ENCODE results near the gene IL17D.
"Not testable (repeated sequence)": the region's sequence is repeated elsewhere in the genome, so short reads cannot be mapped to it uniquely, and the experiment has no call there.

IL17D gene

DNA sequence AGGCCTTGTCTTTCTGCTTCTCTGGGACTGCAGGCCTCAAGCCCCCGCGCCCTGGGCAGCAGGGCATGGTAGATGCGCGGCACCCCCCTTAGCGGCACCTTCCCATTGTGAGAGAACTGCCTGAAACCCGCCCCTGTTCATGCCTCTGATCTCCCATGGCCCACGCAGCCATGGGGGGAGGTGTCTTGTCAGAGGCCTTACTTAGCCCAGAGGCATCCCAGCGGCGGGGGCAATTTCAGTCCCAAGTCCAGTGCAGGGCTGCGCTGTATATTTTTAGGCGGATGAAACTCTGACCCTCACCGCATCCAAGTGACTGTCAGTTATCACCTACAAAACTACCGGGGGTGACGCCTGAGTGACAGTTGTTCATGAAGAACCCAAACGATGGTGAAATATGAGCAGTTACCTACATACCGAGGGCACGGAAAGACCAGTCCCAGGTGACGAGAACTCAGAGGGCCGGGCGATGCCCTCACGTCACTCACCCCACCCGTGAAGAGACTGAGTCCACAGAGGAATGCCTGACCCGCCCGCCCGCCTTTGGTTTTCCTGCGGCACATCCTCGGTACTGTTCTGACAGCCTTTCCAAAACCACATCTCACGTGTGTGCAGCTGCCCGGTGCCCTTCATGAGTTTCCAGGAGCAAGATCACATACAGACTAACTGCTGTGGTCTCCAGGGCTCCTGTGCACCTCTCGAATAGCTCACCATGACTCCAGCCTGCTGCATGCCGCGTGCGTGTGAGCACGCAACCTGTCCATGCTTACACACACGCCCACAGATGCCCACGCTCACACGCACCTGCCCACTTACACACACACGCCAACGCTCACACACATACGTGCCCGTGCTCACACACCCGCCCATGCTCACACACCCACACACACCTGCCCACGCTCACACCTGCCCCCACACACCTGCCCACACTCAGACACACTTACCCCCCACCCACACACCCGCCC is 14.4 kb downstream of the IL17D start:
- no peak for DNase-seq (ENCODE audit: low read depth in 2 of 3, low spot score in 2 of 3)

DNA sequence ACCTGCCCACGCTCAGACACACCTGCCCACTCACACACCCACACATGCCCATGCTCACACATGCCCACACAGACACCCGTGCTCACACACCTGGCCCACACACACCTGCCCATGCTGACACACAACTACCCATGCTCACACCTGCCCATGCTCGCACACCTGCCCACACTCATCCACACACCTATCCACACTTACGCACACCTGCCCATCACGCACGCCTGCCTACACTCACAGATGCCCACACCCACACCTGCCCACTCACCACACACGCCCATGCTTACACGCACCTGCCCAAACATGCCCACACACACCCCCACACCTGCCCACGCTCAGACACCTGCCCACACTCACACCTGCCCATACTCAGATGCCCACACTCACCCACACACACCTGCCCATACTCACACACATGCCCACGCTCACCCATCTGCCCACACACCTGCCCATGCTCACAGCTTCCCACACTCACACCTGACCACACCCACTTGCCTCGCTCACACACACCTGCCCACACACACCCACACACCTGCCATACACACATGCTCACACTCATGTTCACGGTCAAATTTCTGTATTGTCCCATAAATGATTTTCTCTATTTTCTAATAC is 15.6 kb downstream of the IL17D start:
- DNase-seq (ENCODE audit: low read depth in 2 of 3, low spot score in 2 of 3): no peak

DNA sequence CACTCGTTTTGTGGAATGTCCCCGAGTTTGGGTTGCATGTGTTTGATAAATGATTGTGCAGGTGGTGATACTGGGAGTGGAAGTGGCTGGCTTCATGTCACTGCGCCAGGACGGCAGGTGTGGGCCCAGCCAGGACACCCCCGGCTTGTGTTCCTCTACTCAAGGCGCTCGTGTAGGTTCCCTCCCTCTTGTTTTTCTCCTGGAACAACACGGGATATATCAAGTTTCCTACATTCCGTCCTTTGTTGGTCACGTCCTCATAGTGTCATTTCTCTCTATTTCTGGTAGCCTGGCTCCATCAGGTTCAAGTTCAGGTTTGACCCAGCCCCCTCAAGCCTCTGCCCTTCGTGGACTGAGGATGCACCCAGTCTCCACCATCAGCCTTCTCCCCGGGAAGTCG is 16.3 kb downstream of the IL17D start:
- no peak for DNase-seq (ENCODE audit: low read depth in 2 of 3, low spot score in 2 of 3)

DNA sequence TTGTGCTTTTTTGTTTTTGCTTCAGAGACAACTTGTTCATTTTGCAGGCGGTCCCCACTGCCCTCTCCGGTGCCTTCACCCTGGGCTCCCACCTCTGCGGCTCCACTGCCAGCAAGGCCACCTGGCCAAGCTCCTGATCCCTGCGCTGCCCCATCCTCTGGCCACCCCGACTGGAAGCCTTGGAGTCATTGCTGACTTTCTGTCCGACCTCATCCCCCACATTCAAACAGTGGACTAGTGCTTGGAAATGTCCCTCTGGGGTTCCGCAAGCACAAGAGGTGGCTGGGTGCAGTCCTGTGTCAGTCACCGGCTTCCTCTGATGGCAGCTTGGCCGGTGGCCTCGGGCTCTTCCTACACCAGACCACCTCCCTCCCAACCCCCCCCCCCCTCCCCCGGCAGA is 17.0 kb downstream of the IL17D start:
- no peak for DNase-seq (ENCODE audit: low read depth in 2 of 3, low spot score in 2 of 3)

DNA sequence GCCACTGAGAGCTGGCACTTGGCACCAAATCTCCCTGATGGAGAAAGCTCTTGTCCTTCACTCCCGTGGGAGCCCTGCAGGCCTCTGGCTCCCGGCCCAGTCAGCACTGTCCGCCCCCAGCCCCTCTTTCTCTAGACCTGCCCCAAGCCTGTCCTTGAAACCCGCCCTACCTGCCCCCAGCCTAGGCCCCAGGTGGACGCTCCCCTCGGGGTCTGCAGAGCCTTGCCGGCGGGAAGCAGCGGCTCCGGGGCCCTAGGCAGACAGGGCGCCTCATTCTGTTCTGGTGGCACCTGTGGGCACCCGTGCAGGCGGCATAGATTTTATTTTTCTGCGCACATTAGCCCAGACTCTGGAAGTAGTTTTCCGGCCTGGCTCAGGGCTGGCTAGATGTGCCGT is 17.6 kb downstream of the IL17D start:
- DNase-seq (ENCODE audit: low read depth in 2 of 3, low spot score in 2 of 3): no peak

DNA sequence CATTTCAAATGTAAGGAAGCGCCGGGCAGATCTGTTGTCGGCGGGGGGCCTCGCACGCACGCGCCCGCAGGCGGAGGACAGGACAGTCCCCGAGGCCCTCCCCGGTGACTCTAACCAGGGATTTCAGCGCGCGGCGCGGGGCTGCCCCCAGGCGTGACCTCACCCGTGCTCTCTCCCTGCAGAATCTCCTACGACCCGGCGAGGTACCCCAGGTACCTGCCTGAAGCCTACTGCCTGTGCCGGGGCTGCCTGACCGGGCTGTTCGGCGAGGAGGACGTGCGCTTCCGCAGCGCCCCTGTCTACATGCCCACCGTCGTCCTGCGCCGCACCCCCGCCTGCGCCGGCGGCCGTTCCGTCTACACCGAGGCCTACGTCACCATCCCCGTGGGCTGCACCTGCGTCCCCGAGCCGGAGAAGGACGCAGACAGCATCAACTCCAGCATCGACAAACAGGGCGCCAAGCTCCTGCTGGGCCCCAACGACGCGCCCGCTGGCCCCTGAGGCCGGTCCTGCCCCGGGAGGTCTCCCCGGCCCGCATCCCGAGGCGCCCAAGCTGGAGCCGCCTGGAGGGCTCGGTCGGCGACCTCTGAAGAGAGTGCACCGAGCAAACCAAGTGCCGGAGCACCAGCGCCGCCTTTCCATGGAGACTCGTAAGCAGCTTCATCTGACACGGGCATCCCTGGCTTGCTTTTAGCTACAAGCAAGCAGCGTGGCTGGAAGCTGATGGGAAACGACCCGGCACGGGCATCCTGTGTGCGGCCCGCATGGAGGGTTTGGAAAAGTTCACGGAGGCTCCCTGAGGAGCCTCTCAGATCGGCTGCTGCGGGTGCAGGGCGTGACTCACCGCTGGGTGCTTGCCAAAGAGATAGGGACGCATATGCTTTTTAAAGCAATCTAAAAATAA is 18.2 kb downstream of the IL17D start:
- no peak for DNase-seq (ENCODE audit: low read depth in 2 of 3, low spot score in 2 of 3)

DNA sequence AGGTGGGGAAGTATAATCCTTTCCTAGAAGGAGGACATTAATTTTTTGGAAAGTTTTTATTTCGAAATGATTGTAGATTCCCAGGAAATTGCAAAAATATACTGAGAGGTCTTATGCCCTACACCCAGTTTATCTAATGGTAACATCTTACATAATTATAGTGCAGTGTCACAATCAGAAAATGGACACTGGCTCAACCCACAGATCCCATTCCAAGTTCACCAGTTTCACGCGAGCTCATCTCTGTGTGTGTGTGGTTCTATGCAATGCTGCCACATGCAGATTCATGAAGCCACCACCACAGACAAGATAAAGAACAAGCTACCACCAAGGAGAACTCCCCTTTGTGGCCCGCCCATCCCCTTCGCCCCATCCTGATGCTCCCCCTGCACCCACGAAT is 24.4 kb downstream of the IL17D start:
- DNase-seq (ENCODE audit: low read depth in 2 of 3, low spot score in 2 of 3): no peak

DNA sequence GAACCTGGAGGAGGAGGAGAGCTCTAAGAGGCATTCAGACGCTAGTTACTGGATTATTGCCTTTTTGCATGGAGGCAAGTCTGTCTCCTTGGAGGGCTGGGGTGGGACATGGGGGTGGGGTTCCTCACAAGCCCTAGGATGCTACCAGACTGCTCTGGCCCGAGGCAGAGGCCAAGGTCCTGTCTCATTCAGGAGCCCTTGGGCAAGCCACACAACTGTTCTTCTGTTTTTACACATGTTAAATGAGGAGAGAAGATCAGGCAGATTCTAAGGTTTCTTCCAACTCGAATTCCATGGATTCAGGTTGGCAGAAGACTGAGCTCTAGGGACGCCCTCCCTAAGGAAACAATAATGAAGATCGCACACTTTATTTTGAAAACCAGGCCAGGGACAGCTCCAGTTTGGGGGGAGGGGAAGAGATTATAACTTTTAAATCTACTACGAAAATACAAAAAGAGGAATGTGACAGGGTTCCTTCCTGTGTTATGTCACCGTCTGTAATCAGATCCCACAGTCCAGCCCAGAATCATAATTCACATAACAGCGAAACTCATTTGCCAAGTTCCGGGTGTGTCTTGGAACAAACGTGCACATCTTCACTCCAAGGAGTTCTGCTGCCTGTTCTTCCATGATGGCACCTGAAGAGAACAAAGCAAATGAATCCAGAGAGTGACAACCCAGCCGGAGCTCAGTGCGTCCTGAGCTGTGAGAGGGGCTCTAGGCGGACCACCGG is 25.2 kb downstream of the IL17D start:
- no peak for DNase-seq (ENCODE audit: low read depth in 2 of 3, low spot score in 2 of 3)

DNA sequence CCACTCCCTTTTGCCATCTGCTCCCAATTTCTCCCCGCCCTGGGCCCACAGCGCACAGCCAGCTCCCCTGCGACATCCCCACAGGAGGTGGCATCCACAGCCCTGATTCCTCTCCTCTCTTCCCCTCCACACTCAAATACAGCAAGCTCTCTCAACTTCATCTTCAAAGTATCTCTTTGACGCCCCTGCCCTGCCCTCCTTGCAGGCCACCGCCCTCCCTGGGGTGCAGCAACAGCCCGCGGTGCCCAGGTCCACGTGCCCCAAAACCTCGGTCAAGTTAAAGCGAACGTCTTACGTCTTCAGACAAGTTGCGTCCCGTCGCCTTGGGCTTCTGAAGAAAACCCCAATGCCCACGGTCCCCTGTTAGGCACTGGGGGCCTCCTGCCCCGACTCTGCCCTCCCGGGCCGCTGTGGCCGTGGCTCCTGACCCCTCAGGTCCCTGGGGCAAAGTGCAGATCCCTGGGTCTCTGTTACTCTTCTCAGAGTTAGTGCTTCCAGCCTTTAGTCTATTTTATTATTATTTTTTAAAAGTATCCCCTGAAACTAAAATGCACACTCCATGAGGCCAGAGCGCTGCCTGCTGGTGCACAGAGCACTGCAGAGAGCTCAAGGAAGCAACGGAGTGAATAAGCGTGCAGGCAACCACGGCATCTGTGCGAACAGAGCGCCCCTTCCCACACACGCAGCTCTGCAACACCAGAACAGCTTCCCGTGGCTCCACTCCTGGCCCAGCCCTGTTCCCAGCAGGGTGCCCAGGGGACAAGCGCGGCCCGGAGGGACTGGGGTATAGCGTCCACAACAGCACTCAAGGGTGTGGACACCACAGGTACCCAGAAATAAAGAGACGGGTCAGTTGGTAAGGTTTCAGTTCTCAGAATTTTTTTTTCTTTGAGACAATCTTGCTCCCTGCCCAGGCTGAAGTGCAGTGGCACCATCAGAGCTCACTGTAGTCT is 26.4 kb downstream of the IL17D start:
- no peak for DNase-seq (ENCODE audit: low read depth in 2 of 3, low spot score in 2 of 3)

DNA sequence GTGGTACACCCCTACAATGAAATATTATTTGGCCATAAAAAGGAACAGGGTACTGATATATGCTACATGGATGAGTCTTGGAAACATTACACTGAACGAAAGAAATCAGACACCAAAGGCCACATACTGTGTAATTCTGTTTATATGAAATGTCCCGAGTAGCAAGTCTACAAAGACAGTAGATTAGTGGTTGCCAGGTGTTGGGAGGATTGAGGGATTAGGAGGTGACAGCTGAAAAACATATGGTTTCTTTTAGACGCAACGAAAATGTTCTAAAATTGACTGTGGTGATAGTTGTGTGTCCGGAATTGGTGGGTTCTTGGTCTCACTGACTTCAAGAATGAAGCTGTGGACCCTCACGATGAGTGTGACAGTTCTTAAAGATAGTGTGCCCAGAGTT is 35.1 kb downstream of the IL17D start:
- DNase-seq (ENCODE audit: low read depth in 2 of 3, low spot score in 2 of 3): no peak

DNA sequence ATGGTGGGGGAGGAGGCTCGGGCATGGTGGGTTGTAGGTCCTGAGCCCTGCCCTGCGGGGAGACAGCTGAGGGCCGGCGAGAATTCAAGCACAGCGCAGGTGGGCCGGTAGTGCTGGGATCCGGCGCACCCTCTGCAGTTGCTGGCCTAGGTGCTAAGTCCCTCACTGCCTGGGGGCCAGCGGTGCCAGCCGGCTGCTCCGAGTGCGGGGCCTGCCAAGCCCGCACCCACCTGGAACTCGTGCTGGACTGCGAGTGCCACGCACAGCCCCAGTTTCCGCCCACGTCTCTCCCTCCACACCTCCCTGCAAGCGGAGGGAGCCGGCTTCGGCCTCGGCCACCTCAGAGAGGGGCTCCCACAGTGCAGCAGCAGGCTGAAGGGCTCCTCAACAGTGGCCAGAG is 36.5 kb downstream of the IL17D start:
- DNase-seq (ENCODE audit: low read depth in 2 of 3, low spot score in 2 of 3): no peak

DNA sequence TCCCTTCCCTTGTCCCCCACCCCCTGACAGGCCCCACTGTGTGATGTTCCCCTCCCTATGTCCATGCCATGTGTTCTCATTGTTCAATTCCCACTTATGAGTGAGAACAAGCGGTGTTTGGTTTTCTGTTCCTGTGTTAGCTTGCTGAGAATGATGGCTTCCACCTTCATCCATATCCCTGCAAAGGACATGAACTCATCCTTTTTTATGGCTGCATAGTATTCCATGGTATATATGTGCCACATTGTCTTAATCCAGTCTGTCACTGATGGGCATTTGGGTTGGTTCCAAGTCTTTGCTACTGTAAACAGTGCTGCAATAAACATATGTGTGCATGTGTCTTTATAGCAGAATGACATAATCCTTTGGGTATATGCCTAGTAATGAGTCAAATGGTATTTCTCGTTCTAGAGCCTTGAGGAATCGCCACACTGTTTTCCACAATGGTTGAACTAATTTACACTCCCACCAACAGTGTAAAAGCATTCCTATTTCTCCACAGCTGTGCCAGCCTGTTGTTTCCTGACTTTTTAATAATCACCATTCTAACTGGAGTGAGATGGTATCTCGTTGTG is 40.4 kb downstream of the IL17D start:
- not testable (repeated sequence) for DNase-seq (ENCODE audit: low read depth in 2 of 3, low spot score in 2 of 3)

DNA sequence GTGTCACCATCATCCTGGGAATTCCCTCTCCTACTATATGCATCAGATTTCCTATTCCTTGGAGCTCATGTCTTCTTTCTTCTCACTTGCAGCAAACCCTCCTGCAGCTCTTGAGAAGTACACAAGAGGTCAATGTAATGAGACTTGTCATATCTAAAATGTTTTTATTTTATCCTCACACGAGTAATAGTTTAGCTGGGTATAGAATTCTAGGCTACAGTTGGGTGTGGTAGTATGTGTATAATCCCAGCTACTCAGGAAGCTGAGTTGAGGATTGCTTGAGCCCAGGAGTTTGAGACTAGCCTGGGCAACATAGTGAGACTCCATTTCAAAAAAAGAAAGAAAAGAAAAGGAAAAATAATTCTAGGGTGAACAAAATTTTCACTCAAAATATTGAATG is 45.9 kb downstream of the IL17D start:
- DNase-seq (ENCODE audit: low read depth in 2 of 3, low spot score in 2 of 3): no peak

DNA sequence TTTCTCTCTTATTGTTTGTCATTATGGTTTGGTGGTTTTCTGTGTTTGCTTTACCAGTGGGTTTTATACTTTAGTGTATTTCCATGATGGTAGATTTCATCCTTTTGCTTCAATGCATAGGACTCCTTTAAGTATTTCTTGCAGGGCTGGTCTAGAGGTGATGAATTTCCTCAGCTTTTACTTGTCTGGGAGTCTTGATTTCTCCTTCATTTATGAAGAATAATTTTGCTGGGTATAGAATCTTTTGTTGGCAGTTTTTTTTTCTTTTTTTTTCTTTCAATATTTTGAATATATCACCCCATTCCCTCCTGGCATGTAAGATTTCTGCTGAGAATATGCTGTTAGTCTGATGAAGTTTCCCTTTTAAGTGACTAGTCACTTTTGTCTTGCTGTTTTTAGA is 50.5 kb downstream of the IL17D start:
- DNase-seq (ENCODE audit: low read depth in 2 of 3, low spot score in 2 of 3): no peak

DNA sequence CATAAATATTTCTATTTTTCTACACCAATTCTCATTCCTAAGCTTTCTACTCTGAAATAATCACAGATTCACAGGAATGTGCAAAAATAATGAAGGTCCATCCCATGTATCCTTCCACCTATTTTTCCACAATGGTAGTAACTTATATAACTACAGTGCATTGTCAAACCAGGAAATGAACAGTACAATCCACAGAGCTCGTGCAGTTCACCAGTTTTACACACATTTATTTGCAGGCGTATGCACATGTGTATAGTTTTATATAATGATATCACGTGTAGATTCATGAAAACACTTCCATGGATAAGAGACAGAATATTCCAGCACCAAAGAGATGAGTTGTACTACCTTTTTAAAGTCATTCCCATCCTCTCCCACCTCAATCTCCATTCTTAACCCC is 57.4 kb downstream of the IL17D start:
- DNase-seq (ENCODE audit: low read depth in 2 of 3, low spot score in 2 of 3): no peak

DNA sequence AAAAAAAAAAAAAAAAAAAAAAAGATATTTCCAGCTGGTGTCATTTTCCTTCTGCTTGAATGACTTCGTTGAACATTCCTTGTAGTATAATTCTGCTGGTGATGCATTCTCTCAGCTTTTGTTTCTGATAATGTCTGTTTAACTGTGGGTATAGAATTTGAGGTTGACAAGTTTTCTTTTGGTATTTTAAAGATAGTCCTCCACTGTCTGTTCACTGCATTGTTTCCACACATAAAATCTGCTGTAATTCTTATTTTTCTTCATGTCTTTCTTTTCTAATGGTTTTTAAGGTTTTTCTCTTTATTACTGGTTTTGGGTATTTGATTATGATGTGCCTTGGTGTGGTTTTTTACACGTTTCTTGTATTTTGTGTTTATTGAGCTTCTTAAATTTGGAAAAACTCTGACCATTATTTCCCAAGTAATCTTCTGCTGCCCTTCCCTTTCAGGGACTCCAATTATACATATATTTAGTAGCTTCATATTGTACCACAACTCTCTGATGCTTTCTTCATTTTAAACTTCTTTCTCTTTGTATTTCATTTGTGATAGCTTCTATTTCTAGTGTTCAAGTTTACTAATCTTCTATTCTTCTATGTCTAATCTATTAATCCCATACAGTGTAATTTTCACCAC is 63.9 kb downstream of the IL17D start:
- DNase-seq (ENCODE audit: low read depth in 2 of 3, low spot score in 2 of 3): no peak

DNA sequence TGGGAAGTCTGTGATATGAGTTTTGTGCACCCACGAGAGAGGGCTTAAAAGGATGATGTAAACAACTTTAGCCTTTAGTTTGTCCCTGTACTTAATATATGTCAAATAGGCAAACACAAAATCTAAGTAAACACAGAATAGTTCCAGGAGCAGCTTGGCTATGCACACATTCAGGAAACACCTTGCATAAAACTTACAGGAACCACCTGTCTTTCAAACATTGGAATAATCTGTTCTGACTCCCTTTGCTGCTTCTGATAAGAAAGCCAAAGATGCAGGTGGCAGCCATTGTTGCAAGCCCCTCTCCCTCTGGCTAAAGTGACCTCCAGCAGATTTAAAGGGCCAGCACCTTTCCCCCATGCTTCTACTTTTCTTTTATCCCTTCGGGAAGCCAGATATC is 65.6 kb downstream of the IL17D start:
- no peak for DNase-seq (ENCODE audit: low read depth in 2 of 3, low spot score in 2 of 3)

DNA sequence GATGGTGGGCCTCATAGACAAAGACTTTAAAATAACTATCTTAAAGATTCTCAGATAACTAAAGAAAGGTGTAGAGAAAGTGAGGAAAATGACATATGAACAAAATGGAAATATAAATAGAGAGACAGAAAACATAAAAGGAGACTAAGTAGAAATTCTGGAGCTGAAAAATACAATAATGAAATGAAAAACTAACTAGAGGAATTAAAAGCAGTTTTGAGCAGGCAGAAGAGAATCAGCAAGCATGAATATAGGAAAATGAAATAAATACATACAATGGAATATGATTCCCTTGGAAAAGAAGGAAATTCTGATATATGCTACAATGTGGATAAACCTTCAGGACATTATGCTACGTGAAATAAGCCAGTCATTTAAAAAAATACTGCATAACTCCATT is 66.3 kb downstream of the IL17D start:
- DNase-seq (ENCODE audit: low read depth in 2 of 3, low spot score in 2 of 3): no peak
